ENCODE results near the gene SLC37A3.
A peak's percentile ranks its signal among the peaks of the same experiment; 100 is the strongest.
"Not testable (repeated sequence)": the region's sequence is repeated elsewhere in the genome, so short reads cannot be mapped to it uniquely, and the experiment has no call there.

SLC37A3 gene, protein sequence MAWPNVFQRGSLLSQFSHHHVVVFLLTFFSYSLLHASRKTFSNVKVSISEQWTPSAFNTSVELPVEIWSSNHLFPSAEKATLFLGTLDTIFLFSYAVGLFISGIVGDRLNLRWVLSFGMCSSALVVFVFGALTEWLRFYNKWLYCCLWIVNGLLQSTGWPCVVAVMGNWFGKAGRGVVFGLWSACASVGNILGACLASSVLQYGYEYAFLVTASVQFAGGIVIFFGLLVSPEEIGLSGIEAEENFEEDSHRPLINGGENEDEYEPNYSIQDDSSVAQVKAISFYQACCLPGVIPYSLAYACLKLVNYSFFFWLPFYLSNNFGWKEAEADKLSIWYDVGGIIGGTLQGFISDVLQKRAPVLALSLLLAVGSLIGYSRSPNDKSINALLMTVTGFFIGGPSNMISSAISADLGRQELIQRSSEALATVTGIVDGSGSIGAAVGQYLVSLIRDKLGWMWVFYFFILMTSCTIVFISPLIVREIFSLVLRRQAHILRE

DNA sequence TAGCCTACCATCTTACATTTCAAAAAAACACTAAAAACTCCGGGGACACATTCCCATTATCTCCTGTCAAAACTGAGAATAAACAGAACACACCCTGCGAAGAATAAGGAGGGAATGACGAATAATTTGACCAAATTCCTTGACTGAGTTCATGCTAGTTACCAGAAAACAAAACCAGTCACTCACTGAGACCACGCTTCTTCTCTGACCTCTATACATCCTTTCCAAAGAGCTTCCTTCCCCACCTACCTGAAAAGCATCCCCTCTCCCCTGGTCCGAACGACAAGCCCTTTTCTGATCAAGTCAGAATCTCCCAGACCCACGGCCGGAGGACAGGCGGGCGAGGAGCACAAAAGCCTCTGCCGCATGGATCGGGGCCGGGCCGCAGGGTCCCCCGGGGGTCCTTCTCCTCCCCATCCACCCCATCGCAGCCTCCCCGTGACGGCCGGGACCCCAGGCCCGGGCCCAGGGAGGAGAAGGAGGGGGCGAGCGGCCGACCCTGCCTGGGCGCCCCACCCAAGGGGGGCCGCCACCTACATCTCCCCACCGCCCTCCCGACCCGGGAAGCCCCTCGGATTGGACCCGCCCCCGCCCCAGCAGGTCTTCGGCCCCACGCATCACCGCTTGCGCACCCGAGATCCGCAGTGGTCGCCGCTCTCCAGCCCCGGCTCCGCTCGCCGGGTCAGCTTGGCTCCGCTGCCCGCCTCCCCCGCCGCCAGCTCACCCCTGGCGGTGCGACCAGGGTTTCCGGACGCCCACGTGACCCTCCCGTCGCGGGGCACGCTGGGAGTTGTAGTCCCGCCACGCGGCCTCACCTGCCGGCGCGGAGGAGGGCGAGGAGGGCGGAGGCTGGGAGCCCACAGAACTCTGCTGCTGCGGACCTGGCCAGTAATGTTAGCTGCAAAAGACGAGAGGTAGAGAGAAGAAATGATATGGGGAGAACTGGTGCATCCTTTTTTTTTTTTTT lies at the start of gene SLC37A3:
Gene SLC37A3 (minus strand): TSS at position 747 of the 967 bp plus-strand sequence. CDS start 16,004 bp downstream, outside the sequence.
- peak; percentile 79 for DNase-seq

DNA sequence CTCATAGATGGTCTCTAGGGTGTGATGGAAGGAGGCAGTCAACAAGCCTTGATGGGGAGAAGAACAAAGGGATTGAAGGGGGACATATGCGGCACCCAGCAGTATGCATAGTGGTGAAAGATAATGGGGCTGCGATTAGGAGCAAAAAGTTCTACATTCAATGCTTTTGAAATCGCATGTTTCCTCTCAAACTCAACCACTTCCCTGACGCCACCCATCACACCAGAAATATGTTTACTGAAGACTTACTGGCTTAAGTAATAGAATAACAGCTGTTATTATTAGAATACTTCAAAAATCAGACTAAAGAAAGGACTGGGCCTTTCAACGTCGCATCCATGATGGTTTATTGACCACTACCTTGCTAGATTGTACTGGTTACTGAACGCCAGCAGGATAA lies 49.5 kb upstream of the SLC37A3 start:
- DNase-seq: no peak

DNA sequence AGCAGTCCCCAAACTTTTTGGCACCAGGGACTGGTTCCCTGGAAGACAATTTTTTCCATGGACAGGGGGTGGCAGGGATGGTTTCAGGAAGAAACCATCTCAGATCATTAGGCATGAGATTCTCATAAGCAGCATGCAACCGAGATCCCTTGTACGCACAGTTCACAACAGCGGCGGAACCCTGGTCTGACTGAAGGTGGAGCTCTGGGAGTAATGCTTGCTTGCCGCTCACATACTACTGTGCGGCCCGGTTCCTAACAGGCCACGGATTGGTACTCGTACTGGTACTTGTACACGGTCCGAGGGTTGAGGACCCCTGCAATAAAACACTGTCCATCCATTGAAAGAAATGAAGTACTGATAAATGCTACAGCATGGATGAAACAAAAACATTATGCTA lies 48.1 kb upstream of the SLC37A3 start:
- no peak for DNase-seq

DNA sequence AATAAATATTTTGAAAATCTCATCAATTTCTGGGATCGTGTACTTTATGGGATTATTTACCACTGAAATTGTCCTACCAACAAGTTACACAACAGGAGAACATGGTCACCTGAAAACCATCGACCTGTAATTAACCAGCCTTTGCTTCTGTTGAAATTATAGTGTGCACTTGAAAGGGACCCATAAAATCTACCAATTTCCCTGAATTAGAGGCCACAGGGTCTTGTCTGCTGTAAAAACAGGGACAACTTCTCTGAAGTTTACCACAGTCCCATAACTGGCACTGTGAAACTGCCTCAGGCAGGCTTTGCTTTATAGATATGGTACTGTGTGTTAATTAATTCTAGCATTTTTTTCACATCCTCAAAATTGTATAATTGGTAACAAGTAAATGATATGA lies 43.2 kb upstream of the SLC37A3 start:
- no peak for DNase-seq

DNA sequence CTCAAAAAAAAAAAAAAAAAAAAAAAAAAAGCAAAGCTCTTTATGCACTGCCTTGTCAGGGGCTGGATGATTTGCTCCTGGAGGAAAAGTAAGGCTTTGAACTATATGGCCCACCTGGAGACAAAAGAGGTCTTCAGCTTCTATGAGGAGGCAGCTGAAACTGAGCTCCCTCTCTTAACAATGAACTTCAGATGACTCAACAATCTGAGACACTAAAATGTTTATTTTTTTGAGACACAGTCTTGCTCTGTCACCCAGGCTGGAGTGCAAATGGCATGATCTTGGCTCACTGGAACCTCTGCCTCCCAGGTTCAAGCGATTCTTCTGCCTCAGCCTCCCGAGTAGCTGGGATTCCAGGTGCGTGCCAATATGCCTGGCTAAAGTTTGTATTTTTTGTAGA lies 42.3 kb upstream of the SLC37A3 start:
- no peak for DNase-seq

DNA sequence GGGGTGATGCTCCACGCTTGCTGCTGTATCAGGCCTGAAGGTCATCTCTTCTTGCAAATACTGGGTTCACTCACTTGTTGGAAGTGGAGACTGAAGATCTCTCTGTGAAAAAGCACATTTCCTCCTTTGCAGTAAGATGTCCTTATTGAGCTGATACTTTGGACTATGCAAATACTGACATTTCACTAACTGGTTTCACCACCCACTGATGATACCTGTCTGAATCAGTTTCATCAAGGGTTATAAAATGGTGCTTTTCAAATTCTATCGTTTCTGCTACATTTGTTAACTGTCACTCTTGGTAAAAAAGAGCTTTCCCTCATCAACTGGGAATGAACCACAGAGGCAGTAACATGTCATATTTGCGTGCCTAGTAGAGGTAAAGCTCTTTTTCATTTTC lies 41.0 kb upstream of the SLC37A3 start:
- DNase-seq: no peak

DNA sequence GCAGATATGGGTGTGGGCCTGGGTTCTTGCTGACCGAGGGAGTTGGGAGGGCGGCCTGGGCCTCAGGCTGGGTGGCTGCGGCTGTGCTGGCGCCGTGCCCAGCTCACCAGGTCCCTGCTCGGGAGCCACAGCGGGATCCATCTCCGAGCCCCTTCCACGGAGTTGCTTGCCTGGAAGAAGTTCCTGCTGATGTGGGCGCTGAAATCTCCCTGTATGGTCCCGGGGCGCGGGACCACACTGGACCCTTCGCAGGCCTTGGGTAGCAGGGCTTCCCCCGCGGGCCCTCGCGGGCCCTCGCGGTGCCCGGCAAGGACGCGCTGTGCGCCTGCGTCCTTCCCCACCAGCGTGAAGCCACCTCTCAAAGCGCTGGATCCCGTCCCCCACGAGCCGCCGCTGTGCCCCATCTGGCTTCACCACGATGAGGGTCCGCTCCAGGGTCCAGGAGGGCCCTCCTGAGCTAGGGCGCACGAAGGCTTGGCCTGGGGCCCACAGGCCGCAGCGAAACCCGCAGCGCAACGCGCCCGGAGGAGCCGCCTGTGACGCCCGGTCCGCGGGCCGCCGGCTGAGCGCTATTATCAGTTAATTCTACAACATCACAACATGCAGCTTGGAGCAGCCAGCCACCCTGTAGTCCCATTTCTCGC lies 37.0 kb upstream of the SLC37A3 start:
- no peak for DNase-seq

DNA sequence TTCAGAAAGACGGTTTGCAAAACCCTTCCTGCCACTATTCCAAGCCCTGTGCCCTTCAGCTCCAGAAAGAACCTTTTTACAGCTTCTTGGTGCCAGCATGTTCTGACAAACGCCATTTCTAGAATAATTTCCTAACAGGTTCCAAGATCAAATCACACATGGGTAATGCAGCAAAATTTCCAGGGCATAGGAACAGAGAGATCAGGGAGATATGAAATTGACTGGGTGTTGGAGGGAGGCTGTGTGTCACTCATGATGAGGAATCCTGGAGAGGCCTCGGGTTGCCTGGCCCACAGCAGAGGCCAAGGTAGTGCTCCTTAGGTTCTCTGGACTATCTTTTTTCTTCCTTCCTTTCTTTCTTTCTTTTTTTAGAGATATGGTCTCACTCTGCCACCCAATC lies 35.1 kb upstream of the SLC37A3 start:
- no peak for DNase-seq

DNA sequence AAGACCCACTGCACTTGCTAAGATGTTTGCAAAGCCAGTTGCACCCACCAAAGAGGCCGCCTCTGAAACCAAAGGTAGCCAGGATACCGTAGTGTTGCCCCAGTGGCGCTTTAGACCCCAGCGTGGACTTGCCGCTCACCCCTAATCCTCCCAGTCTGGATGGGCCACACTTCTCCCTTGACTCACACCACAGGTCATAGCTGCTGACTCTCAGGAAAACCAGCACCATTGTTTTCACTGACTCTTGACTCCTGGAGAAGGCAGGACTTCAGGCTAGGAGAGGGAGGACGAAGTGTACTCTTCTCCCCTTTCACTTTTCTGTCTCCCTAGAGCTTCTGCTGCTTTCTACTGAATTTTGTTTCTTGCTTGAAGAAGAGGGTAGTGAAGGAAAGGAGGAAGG lies 27.8 kb upstream of the SLC37A3 start:
- DNase-seq: no peak

DNA sequence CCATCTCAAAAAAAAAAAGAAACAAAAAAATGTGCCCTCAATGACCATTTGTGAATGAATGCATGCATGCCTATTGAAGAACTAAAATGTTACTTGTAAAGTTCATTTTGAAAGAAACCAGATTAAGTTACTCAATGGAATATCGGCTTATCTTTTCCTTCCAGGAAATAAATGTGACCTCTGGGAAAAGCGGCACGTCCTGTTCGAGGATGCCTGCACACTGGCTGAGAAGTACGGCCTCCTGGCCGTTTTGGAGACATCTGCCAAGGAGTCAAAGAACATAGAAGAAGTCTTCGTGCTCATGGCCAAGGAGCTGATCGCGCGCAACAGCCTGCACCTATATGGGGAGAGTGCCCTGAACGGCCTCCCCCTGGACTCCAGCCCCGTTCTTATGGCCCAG lies 27.4 kb upstream of the SLC37A3 start:
- no peak for DNase-seq

DNA sequence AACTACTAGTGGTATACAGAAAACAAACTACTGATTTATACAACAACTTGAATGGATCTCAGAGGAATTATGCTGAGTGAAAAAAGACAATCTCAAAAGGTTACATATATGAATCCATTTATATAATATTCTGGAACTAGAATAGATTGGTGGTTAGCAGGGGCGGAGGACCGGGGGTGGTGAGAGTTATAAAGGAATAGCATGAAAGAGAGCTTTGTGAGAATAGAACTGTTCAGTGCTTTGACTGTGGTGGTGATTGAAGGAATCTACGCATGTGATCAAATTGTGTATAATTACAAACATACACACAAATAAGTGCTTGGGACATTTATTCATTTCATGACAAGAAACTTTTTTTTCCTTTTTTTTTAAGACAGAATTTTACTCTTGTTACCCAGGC lies 25.2 kb upstream of the SLC37A3 start:
- DNase-seq: no peak

DNA sequence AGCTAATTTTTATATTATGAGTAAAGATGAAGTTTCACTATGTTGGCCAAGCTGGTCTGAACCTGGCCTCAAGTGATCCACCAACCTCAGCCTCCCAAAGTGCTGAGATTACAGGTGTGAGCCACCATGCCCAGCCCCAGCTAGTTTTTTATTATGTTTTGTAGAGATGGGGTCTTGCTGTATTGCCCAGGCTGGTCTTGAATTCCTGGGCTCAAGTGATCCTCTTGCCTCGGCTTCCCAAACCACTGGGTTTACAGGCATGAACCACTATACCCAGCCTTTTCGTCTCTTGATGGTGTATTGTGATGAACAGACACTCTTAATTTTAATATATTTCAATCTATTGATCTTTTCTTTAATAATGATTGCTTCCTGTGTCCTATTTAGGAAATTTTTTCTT lies 23.2 kb upstream of the SLC37A3 start:
- no peak for DNase-seq

DNA sequence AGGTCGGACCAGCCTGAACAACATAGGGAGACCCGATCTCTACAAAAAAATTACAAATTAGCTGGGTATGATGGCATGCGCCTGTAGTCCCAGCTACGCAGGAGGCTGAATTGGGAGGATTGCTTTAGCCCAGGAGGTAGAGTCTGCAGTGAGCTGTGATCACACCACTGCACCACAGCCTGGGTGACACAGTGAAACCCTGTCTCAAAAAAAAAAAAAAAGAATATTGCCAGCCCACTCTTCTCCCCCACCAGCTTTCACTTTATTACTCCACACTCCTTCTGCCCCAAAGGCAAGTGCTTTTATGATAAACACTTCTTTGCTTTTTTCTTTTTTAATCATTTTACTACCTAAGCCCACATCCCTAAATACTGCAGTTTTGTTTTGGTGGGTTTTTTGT lies 20.3 kb upstream of the SLC37A3 start:
- no peak for DNase-seq

DNA sequence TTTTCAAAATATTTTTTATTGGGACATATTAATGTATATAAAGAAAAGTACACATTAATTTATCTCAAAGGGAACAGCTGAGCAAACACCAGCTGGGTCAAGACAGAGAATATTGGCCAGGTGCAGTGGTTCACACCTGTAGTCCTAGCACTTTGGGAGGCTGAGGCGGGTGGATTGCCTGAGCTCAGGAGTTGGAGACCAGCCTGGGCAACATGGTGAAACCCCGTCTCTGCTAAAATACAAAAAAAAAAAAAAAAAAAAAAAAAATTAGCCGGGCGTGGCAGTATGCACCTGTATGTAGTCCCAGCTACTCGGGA lies 19.8 kb upstream of the SLC37A3 start:
- not testable (repeated sequence) for DNase-seq

DNA sequence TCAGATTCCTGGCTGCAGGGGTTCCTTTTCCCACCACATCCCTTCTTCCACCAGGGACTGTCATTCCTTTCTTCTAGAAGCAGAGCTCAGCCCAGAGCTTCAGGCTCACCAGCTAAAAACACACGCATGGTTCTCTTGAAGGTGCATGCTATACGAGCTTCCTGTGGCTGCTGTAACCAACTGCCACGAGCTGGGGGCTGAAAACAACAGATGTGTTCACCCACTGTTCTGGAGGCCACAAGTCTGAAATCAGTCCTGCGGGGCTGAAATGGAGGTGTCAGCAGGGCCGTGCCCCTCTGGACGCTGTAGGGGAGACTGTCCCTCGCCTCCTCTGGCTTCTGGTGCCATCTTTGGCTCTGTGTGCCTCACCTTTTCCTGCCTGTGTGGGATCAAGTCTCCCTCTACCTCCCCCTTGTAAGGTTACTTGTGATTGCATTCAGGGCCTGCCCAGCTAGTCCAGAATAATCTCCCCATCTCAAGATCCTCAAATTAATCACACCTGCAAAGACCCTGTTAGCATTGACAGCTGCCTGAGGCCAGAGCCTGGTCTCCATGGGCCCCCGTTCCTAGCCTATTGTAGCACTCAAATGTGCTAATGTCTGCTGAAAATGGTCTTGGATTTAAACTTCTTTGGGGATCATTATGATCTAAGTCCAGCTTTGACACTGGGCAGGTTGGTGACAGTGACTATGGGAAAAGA lies 19.3 kb upstream of the SLC37A3 start:
- no peak for DNase-seq

DNA sequence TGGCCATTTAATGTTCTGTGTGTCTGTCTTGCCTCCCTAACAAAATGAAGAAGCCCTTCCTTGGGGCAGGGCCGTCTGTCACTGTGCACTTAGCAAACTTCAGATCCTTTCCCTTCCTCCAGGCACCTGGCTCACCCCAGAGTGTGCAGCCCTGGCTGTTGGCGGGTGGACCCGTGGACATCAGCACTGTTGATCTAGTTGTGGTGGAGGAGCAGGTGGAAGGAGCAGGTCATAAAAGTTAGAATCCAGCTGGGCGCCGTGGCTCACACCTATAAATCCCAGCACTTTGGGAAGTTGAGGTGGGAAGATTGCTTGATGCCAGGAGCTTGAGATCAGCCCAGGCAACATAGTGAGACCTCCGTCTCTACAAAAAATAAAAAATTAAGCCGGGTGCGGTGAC lies 18.2 kb upstream of the SLC37A3 start:
- no peak for DNase-seq

DNA sequence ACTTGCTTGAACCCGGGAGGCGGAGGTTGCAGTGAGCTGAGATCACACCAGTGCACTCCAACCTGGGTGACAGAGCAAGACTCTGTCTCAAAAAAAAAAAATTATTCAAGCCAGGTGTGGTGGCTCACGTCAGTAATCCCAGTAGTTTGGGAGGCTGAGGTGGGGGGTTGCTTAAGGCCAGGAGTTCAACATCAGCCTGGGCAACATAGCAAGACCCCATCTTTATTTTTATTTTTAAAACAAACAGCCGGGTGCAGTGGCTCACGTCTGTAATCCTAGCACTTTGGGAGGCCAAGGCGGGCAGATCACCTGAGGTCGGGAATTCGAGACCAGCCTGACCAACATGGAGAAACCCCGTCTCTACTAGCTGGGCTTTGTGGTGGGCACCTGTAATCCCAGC lies 17.5 kb upstream of the SLC37A3 start:
- not testable (repeated sequence) for DNase-seq

DNA sequence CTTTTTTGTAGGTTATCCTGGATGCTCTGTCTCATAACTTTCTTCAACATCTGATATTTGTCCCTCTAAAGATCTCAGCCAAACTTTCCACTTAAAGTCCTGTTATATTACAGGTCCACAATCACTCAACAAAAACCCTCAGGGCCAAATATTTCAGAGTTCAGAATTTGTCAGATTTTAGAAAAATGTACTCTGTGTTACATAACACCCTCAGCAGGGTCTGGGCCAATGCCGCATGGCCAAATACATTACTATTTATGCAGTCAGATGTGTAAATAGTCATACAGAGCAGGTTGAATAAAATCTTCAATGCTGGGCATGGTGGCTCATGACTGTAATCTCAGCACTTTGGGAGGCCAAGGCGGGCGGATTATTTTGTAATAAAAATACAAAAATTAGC lies 17.0 kb upstream of the SLC37A3 start:
- DNase-seq: no peak

DNA sequence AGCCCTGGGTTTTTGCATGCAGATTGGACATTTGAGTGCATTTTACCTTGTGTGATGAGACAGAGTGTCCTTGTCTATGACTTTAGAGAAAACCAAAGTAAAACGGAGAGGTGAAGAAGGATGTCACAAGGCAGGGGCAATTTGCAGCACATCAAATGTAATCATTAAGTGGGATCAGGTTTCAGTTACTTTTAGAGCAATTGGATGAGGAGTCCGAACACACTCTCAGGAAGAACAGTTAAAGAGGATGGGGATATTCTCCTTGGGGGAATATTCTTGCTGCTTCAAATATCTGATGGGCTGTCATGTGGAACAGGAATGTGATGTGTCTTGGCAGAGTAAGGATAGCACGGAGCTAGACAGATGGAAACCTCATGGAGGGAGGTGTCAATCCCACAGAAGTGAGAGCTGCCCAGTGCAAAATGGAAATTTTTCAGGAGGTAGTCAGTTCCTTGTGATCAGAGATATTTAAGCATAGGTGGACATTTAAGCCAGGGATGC lies 6.3 kb upstream of the SLC37A3 start:
- no peak for DNase-seq

DNA sequence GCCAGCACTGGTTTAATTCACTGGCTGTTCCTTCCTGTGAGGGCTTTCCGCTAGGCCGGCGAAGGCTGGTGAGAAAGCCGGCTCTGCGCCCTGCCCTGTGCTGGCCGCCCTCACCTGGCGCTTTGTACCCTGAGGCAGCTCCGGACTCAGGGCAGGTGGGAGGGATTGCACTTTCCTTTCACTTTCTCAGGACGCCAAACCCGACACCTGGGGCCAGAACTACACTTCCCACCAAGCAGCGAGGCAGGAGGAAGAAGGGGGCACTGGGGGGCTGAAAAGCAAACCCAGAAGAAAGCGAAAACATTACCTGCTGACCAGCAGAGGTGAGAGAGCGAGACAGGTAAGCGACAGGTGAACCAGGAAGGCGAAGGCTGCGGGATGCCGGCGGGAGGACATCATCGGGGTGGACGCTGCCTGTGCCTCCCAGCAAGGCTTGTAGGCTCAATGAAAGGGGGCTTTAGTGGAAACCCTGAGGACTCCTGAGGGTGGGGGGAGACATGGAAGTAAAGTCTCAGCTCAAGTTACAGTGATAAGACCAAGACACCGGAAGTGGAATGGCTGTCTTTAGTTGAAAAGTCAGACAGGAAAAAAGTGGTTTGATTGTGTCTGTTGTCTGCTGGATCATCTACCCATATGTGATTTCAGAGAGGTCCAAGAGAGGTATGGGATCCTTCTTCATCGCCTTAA lies 5.7 kb upstream of the SLC37A3 start, which contains the start of gene RAB19:
Gene RAB19 (plus strand): TSS at position 181 of the 687 bp plus-strand sequence. CDS start 3,589 bp downstream, outside the sequence.
- no peak for DNase-seq

DNA sequence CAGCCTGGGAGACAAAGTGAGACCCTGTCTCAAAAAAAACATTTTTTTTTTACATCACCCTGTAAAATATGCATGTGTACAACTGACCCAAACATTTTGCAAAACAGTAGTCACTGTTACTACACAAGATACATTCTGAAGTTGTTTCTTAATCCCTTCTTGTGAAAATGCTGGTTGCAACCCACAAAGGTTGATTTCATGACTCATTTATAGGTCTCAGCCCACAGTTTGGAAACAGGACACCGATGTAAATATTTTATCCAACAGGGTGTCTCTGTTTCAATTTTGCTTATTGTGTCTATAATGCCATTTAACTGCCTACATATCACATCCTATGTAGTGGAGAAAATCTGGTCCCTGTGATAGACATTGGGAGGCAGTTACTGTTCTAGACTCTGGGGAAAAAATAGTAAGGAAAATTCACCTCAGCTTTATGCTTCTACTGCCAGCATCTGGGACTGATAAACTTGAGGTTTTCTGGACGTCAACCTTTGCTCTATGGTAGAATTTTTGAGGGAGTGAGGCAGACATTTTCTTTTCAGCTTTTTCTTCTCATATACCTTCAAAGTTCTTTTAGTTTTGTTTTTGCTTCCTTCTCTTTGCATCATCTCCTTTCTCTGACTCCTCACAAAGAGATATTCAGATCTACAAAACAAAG lies 4.0 kb upstream of the SLC37A3 start:
- no peak for DNase-seq
